ENCODE results near the gene SHKBP1. TPM values are rescaled to one million over a fixed set of nuclear protein-coding genes. Genes with fewer than 3 reads are reported as not detected.

The SHKBP1 gene
- total RNA-seq, 3 donors from 2014 or later: 80.1 to 86.1 (median 84.8) TPM

DNA sequence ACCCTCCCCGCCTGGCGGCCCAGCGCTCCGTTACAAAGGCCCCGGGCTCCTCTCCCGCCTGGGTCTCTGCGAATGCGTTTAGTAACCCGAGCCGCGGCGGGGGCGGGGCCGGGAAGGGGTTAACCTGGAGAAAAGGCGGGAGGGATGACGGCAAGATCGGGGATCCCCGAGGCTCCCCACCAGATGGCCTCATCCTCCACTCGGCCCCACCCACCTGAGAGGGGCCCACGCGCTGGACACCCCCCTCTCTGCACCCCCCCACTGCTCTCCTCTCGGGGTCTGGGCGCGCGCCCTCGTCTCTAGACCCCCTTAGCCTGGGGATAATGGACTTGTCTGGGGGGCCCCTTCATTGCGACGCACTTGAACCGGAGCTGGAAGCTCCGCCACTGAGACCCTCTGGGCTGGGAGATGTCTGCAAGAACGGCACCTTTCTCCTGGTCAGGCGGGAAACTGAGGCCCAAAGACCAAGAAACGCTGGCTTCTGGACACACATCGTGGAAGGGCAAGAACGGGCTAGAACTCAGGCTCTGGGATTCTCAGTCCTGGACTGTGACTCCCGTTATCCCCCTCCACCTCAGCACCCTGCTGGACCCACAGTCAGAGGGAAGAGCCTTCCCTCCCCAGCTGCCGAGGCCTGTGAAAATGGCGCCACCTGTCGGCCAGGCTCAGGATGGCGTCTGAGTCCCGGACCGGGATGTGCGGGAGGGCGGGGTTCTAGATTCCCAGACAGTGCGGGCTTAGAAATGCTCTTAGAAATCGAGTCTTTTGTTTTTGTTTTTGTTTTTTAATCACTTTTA, 21.6 kb downstream of the SHKBP1 start:
- H3K4me1 Mint-ChIP-seq (ENCODE audit: low read depth): peaks cover 56% of the 10 kb centered on the region
- H3K4me3 Mint-ChIP-seq: peak overlapping the region; percentile 21
- DNase-seq (peak; percentile 83), ATAC-seq (peak; percentile 65 to 68)
- H3K36me3 Mint-ChIP-seq (ENCODE audit: insufficient read depth): no peaks in the 10 kb centered on the region
- peaks cover 37% of the 10 kb centered on the region for H3K27me3 Mint-ChIP-seq (ENCODE audit: low read depth)
- H3K9me3 Mint-ChIP-seq: no peaks in the 10 kb centered on the region

DNA sequence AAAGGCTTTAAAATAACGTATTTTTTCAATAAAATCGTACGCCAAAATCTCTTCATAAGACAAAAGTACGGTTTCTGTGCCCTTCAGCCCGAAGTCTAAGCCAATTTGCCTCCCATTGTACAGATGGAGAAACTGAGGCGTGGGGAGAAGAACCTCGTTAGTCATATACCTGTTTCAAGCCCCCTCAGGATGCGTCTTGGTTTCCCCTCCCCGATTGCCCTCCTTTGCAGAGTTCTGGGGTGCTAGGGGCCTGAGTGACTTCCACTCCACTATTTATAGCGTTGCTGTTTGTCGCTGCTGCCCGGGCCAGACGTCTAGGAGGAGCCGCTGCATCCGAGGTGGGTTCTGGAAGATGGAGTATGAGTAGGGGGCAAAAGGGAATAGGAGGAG, 22.2 kb downstream of the SHKBP1 start:
- no peak overlapping the region for H3K4me3 Mint-ChIP-seq
- DNase-seq (no peak), ATAC-seq (no peak)
- H3K9me3 Mint-ChIP-seq: no peaks in the 10 kb centered on the region
- H3K4me1 Mint-ChIP-seq (ENCODE audit: low read depth): peaks cover 60% of the 10 kb centered on the region
- H3K36me3 Mint-ChIP-seq (ENCODE audit: insufficient read depth): no peaks in the 10 kb centered on the region
- H3K27me3 Mint-ChIP-seq (ENCODE audit: low read depth): peaks cover 37% of the 10 kb centered on the region

- Mint-ChIP-seq H3K9me3 (no peaks in the 10 kb centered on the region), H3K4me3 (peak overlapping the region; percentile 5), H3K36me3 (ENCODE audit: insufficient read depth) (no peaks in the 10 kb centered on the region), H3K4me1 (ENCODE audit: low read depth) (peaks cover 60% of the 10 kb centered on the region), H3K27me3 (ENCODE audit: low read depth) (peaks cover 37% of the 10 kb centered on the region)
- no peak for ATAC-seq
- no peak for DNase-seq
Measured at GRCh38 chr19:40599331-40599901, 22.7 kb downstream of the SHKBP1 start.

GRCh38 chr19:40599902-40600569, 23.4 kb downstream of the SHKBP1 start:
- Mint-ChIP-seq H3K4me1 (ENCODE audit: low read depth) (peaks cover 60% of the 10 kb centered on the region), H3K9me3 (no peaks in the 10 kb centered on the region), H3K27me3 (ENCODE audit: low read depth) (peaks cover 37% of the 10 kb centered on the region), H3K4me3 (peak overlapping the region; percentile 54), H3K36me3 (ENCODE audit: insufficient read depth) (no peaks in the 10 kb centered on the region)
- no peak for ATAC-seq
- no peak for DNase-seq

DNA sequence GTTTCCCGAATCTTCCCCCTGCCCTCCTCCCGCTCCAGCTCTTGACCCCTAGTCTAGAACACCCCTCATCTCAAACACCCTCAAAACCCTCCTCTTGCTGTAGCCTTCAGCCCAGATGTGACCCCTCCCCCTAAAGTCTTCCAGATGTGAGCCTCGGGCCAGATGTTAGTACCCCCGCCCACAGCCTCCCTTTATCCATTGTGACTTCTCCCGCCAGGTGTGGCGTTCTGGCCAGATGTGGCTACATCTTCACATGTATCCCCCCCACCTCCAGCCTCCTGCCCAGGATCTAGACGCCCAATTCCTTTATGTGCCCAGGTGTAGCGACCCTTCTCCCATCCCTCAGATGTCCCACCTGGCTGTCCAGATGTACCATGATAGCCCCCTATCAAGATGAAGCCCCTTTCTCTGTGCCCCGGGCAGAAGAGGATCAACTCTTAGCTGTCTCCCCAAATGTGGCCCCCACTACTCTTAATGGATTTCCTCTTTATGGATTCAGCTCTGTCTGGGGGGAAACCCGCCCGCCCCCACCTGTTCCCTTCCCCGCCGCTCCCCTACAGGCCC, 24.0 kb downstream of the SHKBP1 start:
- no peaks in the 10 kb centered on the region for H3K9me3 Mint-ChIP-seq
- no peaks in the 10 kb centered on the region for H3K36me3 Mint-ChIP-seq (ENCODE audit: insufficient read depth)
- peaks cover 64% of the 10 kb centered on the region for H3K4me1 Mint-ChIP-seq (ENCODE audit: low read depth)
- no peak for ATAC-seq
- peak overlapping the region; percentile 54 for H3K4me3 Mint-ChIP-seq
- H3K27me3 Mint-ChIP-seq (ENCODE audit: low read depth): peaks cover 37% of the 10 kb centered on the region
- no peak for DNase-seq

GRCh38 chr19:40601134-40601974, 24.7 kb downstream of the SHKBP1 start, which contains the start of gene LTBP4:
LTBP4 (plus strand) TSS chr19:40601369; CDS start chr19:40601388, 19 bp downstream.
- no peak for ATAC-seq
- Mint-ChIP-seq H3K27me3 (ENCODE audit: low read depth) (peaks cover 32% of the 10 kb centered on the region), H3K9me3 (no peaks in the 10 kb centered on the region), H3K4me1 (ENCODE audit: low read depth) (peaks cover 66% of the 10 kb centered on the region), H3K4me3 (peak within 1 kb of the TSS; percentile 59), H3K36me3 (ENCODE audit: insufficient read depth) (no peaks in the 10 kb centered on the region)
- no peak for DNase-seq

GRCh38 chr19:40603071-40603388, 26.4 kb downstream of the SHKBP1 start:
- H3K9me3 Mint-ChIP-seq: no peaks in the 10 kb centered on the region
- ATAC-seq: no peak
- DNase-seq: no peak
- H3K27me3 Mint-ChIP-seq (ENCODE audit: low read depth): peaks cover 25% of the 10 kb centered on the region
- no peaks in the 10 kb centered on the region for H3K36me3 Mint-ChIP-seq (ENCODE audit: insufficient read depth)
- peaks cover 74% of the 10 kb centered on the region for H3K4me1 Mint-ChIP-seq (ENCODE audit: low read depth)
- no peak overlapping the region for H3K4me3 Mint-ChIP-seq

GRCh38 chr19:40603389-40604170, 26.9 kb downstream of the SHKBP1 start:
- DNase-seq (peak; percentile 95), ATAC-seq (peak; percentile 74 to 75)
- Mint-ChIP-seq H3K4me3 (peak overlapping the region; percentile 81), H3K9me3 (no peaks in the 10 kb centered on the region), H3K27me3 (ENCODE audit: low read depth) (peaks cover 21% of the 10 kb centered on the region), H3K4me1 (ENCODE audit: low read depth) (peaks cover 71% of the 10 kb centered on the region), H3K36me3 (ENCODE audit: insufficient read depth) (no peaks in the 10 kb centered on the region)

DNA sequence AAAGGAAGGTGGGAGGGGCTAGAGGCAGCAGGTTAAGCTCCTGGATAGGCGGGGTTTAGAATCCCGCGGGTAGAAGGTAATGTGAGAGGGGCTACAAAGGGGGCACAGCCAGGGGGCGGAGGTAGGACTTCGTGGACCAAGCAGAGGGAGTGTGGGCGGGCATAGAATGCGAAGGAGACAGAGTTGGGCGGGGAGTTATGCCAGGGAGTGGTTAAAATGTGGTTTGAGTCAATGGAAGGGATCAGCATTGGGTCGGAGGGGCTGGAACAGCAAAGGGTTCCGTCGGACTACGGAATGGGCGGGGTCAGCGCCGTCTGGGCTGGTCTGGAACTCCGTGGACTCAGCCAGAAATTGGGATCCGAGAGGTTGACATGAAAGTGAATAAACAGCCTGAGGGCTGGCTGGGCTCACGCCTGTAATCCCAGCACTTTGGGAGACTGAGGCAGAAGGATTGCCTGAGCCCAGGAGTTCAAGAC, 27.5 kb downstream of the SHKBP1 start:
- DNase-seq (no peak), ATAC-seq (no peak)
- H3K4me1 Mint-ChIP-seq (ENCODE audit: low read depth): peaks cover 70% of the 10 kb centered on the region
- H3K9me3 Mint-ChIP-seq: no peaks in the 10 kb centered on the region
- no peaks in the 10 kb centered on the region for H3K36me3 Mint-ChIP-seq (ENCODE audit: insufficient read depth)
- peak overlapping the region; percentile 81 for H3K4me3 Mint-ChIP-seq
- H3K27me3 Mint-ChIP-seq (ENCODE audit: low read depth): peaks cover 17% of the 10 kb centered on the region

DNA sequence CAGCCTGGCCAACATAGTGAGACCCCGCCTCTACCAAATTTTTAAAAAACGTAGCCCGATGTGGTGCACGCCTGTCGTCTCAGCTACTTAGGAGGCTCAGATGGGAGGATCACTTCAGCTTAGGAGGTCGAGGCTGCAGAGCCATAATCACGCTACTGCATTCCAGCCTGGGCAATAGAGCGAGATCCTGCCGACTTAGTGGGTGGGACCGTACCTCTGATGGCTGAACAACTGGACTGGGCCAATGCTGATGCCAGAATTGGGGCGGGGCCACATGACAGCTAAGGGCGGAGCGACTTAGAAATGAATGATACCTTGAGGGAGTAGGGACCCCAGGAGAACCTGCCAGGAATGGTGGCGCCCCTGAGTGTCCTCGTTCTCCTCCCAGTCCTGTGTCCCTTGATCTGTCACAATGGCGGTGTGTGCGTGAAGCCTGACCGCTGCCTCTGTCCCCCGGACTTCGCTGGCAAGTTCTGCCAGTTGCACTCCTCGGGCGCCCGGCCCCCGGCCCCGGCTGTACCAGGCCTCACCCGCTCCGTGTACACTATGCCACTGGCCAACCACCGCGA, 28.1 kb downstream of the SHKBP1 start:
- Mint-ChIP-seq H3K27me3 (ENCODE audit: low read depth) (peaks cover 11% of the 10 kb centered on the region), H3K36me3 (ENCODE audit: insufficient read depth) (no peaks in the 10 kb centered on the region), H3K4me1 (ENCODE audit: low read depth) (peaks cover 68% of the 10 kb centered on the region), H3K9me3 (no peaks in the 10 kb centered on the region), H3K4me3 (peak overlapping the region; percentile 81)
- ATAC-seq (no peak), DNase-seq (no peak)

GRCh38 chr19:40605216-40605971, 28.7 kb downstream of the SHKBP1 start:
- Mint-ChIP-seq H3K4me1 (ENCODE audit: low read depth) (peaks cover 71% of the 10 kb centered on the region), H3K27me3 (ENCODE audit: low read depth) (peaks cover 9% of the 10 kb centered on the region), H3K36me3 (ENCODE audit: insufficient read depth) (no peaks in the 10 kb centered on the region), H3K9me3 (no peaks in the 10 kb centered on the region), H3K4me3 (peak overlapping the region; percentile 81)
- DNase-seq: peak; percentile 76
- peak; percentile 45 for ATAC-seq
